WTC11 (cell line): ENCODE data around the gene KLHL10. TPM values are rescaled to one million over a fixed set of nuclear protein-coding genes. Genes with fewer than 3 reads are reported as not detected.
A peak's percentile ranks its signal among the peaks of the same experiment; 100 is the strongest.
"Not testable (repeated sequence)": the region's sequence is repeated elsewhere in the genome, so short reads cannot be mapped to it uniquely, and the experiment has no call there.

Experiments used
- ATAC-seq: fragments of 200-7000 bp; cut with Tn5 transposase; 2 replicates; pipeline ENCODE4 v1.10.0; 2021; ENCODE audit warnings: mild to moderate bottlenecking, moderate library complexity
- CTCF ChIA-PET: fragments of 300-600 bp; sonication (Branson Sonifier 250); formaldehyde crosslinking; loops from one replicate; lab custom pipeline; 2021; ENCODE audit warnings: antibody characterized with exemption; lab: Charles Lee
- POLR2A ChIA-PET: fragments of 350-600 bp; sonication (Branson Sonifier 250); formaldehyde crosslinking; loops from one replicate; lab custom pipeline; 2021; ENCODE audit warnings: antibody characterized with exemption; lab: Charles Lee
- DNase-seq: peaks from one replicate; pipeline ENCODE4 v3.0.0; 2021; ENCODE audit warnings: low spot score
- H3K27ac Mint-ChIP-seq: 2 replicates; pipeline ENCODE4 v1.8.0; 2021; ENCODE audit warnings: mixed read lengths
- H3K27me3 Mint-ChIP-seq: 2 replicates; pipeline ENCODE4 v1.8.0; 2021; ENCODE audit warnings: low read depth, mild to moderate bottlenecking, moderate library complexity, mixed read lengths
- H3K36me3 Mint-ChIP-seq: 2 replicates; pipeline ENCODE4 v1.8.0; 2021; ENCODE audit warnings: mixed read lengths
- H3K4me1 Mint-ChIP-seq: 2 replicates; pipeline ENCODE4 v1.8.0; 2022; ENCODE audit warnings: mixed read lengths
- H3K4me3 Mint-ChIP-seq: 2 replicates; pipeline ENCODE4 v1.8.0; 2021; ENCODE audit warnings: mild to moderate bottlenecking, moderate library complexity, mixed read lengths
- H3K9me3 Mint-ChIP-seq: 2 replicates; pipeline ENCODE4 v1.8.0; 2021; ENCODE audit warnings: mixed read lengths
- ARID4B ChIP-seq: sonication (generic); formaldehyde crosslinking; IDR thresholded peaks from 2 replicates; pipeline ENCODE4 v1.8.0; 2023; ENCODE audit warnings: missing genetic modification reagents, mild to moderate bottlenecking, borderline replicate concordance
- ATF3 ChIP-seq: sonication (generic); formaldehyde crosslinking; conservative IDR thresholded peaks from 2 replicates; pipeline ENCODE4 v1.8.1; 2022; ENCODE audit warnings: mild to moderate bottlenecking, missing genetic modification reagents
- CBFB ChIP-seq: sonication (generic); formaldehyde crosslinking; IDR thresholded peaks from 2 replicates; pipeline ENCODE4 v1.8.1; 2022; ENCODE audit warnings: mild to moderate bottlenecking, low read depth, missing genetic modification reagents
- E2F4 ChIP-seq: sonication (generic); formaldehyde crosslinking; IDR thresholded peaks from 2 replicates; pipeline ENCODE4 v1.8.1; 2022; ENCODE audit warnings: low read depth, mild to moderate bottlenecking, moderate library complexity, missing genetic modification reagents, borderline replicate concordance
- ERG ChIP-seq: fragments of 250-450 bp; sonication (Bioruptor Pico); IDR thresholded peaks from 2 replicates; pipeline ENCODE4 v1.8.0; 2021; ENCODE audit warnings: mild to moderate bottlenecking
- NFE2L1 ChIP-seq: sonication (generic); formaldehyde crosslinking; IDR thresholded peaks from 2 replicates; pipeline ENCODE4 v1.8.1; 2023; ENCODE audit warnings: missing genetic modification reagents
- TP53 ChIP-seq: sonication (generic); formaldehyde crosslinking; IDR thresholded peaks from 2 replicates; pipeline ENCODE4 v1.8.1; 2023; ENCODE audit warnings: mild to moderate bottlenecking, missing genetic modification reagents
- ZNF671 ChIP-seq: fragments of 250-450 bp; sonication (Bioruptor Pico); IDR thresholded peaks from 2 replicates; pipeline ENCODE4 v1.8.0; 2021; ENCODE audit warnings: mild to moderate bottlenecking
- ZSCAN18 ChIP-seq: fragments of 250-450 bp; sonication (Bioruptor Pico); IDR thresholded peaks from 2 replicates; pipeline ENCODE4 v2.1.2; 2022; ENCODE audit warnings: mild to moderate bottlenecking, moderate library complexity
- total RNA-seq: library from RNA; stranded (reverse); gene quantifications from 3 replicates; pipeline ENCODE4 v1.2.3, GENCODE V29; 2021

KLHL10 gene
- total RNA-seq, 1 experiment from 2014 or later = 0.35 TPM

GRCh38 chr17:41873559-41874292 lies 36.1 kb downstream of the KLHL10 start (continued):
- TF ChIP-seq ARID4B (CRISPR knock-in tag) (no peak), ZSCAN18 (CRISPR knock-in tag) (no peak)

GRCh38 chr17:41874293-41874670 lies 36.7 kb downstream of the KLHL10 start:
- H3K36me3 Mint-ChIP-seq = peaks cover 89% of the 10 kb centered on the region
- ATAC-seq, DNase-seq, H3K27ac Mint-ChIP-seq, POLR2A ChIA-PET, H3K4me1 Mint-ChIP-seq, H3K27me3 Mint-ChIP-seq, H3K4me3 Mint-ChIP-seq: not testable (repeated sequence)
- CTCF ChIA-PET = interaction anchor here (1.3 kb wide), 1 partner anchor 88 kb away, joined by 3 read pairs; the partner anchor contains the start of gene JUP
- H3K9me3 Mint-ChIP-seq = peaks cover 16% of the 10 kb centered on the region; the same call in 1 of the 2 replicates

GRCh38 chr17:41880130-41880529 lies 42.5 kb downstream of the KLHL10 start:
- CTCF ChIA-PET = no interaction called here

GRCh38 chr17:41882756-41883155 lies 45.1 kb downstream of the KLHL10 start:
- H3K4me1 Mint-ChIP-seq = no peaks in the 10 kb centered on the region
- POLR2A ChIA-PET = interaction anchor here (1.1 kb wide), 1 partner anchor 18 kb away, joined by 3 read pairs; the partner anchor contains the start of gene KLHL11
- TF ChIP-seq ATF3 (no peak), TP53 (CRISPR knock-in tag) (no peak)
- TF ChIP-seq, all 79 proteins: peak for 0
- CTCF ChIA-PET = interaction anchor here (1.3 to 1.7 kb wide), 2 partner anchors 72 to 145 kb away, joined by 3 to 7 read pairs; no protein-coding TSS in a partner anchor
- Mint-ChIP-seq H3K27me3 (no peaks in the 10 kb centered on the region), H3K4me3 (no peak overlapping the region), H3K36me3 (peaks cover 81% of the 10 kb centered on the region), H3K9me3 (peaks cover 7% of the 10 kb centered on the region; the same call in 1 of the 2 replicates), H3K27ac (peak overlapping the region; percentile 20)
- DNase-seq = no peak
- no peak for ATAC-seq

More at GRCh38 chr17:41880130-41880529, 42.5 kb downstream of the KLHL10 start:
- DNase-seq (no peak), ATAC-seq (no peak)
- H3K4me3 Mint-ChIP-seq = no peak overlapping the region
- TF ChIP-seq ZNF671 (no peak), E2F4 (no peak), ERG (CRISPR knock-in tag) (no peak), CBFB (no peak), NFE2L1 (no peak)
- H3K4me1 Mint-ChIP-seq = no peaks in the 10 kb centered on the region
- peaks cover 80% of the 10 kb centered on the region for H3K36me3 Mint-ChIP-seq
- no peaks in the 10 kb centered on the region for H3K27me3 Mint-ChIP-seq
- H3K9me3 Mint-ChIP-seq = peaks cover 16% of the 10 kb centered on the region; the same call in 1 of the 2 replicates
- H3K27ac Mint-ChIP-seq = peak overlapping the region; percentile 85
- POLR2A ChIA-PET = no interaction called here
